Testis (tissue), 2 donors: ENCODE measurements around the gene CREB3L2.

Experiments used
- POLR2A ChIP-seq: fragments of 450-650 bp; IDR thresholded peaks from one replicate; pipeline ENCODE4 v1.6.1; 2017; ENCODE audit warnings: antibody characterized with exemption, mild to moderate bottlenecking, moderate library complexity
- TF ChIP-seq, protein P1 (sequence below), 3 experiments: fragments of 450-650 bp in 2 of 3; fragments of 200-600 bp in 1 of 3; sonication (generic) in 1 of 3; IDR thresholded peaks; one replicate each; pipeline ENCODE4 v1.5.1; 2016 to 2019; ENCODE audit warnings: antibody characterized with exemption in 3 of 3, mild to moderate bottlenecking in 2 of 3, moderate library complexity in 1 of 3

DNA sequence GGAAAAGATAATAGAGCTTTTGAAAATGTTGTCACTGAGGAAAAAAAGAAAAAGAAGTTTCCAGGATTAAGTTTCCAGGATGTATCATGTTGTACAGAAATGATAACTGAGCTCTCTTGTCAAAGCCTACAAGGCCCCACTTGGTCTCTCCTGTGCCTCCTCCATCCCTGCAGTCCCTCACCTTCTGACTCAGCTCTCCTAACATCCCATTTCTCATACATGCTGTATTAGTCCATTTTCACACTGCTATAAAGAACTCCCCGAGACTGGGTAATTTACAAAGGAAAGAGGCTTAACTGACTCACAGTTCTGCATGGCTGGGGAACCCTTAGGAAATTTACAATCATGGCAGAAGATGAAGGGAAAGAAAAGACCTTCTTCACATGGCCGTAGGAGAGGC, 151.3 kb downstream of the CREB3L2 start:
- TF ChIP-seq, protein P1, sequence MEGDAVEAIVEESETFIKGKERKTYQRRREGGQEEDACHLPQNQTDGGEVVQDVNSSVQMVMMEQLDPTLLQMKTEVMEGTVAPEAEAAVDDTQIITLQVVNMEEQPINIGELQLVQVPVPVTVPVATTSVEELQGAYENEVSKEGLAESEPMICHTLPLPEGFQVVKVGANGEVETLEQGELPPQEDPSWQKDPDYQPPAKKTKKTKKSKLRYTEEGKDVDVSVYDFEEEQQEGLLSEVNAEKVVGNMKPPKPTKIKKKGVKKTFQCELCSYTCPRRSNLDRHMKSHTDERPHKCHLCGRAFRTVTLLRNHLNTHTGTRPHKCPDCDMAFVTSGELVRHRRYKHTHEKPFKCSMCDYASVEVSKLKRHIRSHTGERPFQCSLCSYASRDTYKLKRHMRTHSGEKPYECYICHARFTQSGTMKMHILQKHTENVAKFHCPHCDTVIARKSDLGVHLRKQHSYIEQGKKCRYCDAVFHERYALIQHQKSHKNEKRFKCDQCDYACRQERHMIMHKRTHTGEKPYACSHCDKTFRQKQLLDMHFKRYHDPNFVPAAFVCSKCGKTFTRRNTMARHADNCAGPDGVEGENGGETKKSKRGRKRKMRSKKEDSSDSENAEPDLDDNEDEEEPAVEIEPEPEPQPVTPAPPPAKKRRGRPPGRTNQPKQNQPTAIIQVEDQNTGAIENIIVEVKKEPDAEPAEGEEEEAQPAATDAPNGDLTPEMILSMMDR (IDR thresholded peaks at IDR 0.05), result no peak
- no peak for TF ChIP-seq POLR2A
